Fibroblast of skin of abdomen (primary cell): ENCODE measurements around the gene COL6A1.

Source experiments
- DNase-seq: peaks from one replicate; pipeline ENCODE4 v3.0.0-alpha.2; 2013

Gene COL6A1

DNA sequence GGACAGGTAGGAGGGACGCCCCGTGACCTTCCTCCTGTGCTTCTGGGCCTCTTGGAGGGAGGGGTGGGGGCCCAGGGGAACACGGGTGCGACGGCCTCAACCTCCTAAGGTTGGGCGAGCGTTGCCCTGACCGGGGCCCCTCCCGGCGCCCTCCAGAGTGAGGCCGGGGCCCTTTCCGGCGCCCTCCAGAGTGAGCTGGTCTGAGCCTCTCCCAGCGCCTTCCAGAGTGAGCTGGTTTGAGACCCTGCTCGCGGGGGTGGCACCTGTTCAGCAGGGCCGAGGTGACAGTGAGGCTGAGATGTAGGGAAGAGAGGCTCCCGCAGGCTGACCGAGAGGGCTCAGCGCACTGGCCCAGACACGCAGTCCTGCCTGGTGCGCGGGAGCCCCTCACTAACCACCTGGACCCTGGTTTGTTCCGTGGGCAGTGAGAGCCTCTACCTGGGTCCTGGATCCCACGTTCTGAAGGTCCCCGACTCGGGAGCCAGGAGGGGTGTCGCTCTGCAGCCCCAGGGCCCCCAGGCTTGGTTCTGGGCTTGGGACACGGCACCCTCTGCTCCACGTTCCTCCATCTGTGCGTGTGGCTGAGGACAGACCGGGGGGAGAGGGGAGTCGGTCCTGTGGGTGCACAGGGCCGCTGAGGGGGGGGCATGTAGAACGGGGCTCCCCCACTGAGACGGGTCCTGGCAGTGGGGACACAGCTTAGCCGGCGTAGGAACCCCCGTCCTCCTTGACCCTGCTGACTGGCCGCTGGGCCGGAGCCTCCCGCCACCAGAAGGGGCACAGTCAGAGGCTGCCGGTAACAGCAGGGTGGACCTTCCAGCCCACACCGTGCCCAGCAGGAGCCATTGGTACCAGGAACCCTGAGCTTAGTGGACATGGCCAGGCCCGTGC is 1.4 kb downstream of the COL6A1 start:
- DNase-seq, result no peak

DNA sequence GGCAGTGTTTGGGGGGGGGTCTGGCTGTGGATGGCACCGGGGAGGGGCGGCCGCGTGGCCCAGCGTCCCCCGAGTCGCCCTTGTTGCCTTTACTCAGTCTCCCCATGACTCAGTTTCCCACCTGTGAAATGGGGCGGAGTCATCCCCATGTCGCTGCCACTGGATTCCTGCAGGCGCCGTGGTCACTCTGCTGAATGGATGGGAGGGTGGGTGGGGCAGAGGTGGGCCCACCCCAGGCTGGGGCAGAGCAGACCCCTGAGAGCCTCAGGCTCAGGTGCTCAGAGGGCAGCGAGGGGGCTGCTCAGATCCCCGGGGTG is 2.0 kb downstream of the COL6A1 start:
- DNase-seq, result no peak

DNA sequence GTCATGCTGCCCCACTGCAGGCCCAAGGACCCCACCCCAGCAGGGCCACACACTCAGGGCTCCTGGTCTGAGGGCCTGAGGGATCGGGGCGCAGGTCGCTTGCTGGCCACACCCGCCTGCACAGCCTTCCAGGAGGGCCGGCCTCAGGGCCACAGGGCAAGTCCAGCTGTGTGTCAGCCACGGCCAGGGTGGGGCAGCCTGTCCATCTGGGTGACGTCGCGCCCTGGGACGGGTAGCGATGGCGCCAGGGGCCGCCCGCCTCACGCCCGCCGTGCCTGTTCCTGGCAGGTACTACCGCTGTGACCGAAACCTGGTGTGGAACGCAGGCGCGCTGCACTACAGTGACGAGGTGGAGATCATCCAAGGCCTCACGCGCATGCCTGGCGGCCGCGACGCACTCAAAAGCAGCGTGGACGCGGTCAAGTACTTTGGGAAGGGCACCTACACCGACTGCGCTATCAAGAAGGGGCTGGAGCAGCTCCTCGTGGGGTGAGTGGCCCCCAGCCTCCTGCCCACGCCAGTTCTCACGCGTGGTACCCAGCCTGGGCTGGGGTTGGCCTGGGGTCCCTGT is 2.5 kb downstream of the COL6A1 start:
- DNase-seq, result no peak

DNA sequence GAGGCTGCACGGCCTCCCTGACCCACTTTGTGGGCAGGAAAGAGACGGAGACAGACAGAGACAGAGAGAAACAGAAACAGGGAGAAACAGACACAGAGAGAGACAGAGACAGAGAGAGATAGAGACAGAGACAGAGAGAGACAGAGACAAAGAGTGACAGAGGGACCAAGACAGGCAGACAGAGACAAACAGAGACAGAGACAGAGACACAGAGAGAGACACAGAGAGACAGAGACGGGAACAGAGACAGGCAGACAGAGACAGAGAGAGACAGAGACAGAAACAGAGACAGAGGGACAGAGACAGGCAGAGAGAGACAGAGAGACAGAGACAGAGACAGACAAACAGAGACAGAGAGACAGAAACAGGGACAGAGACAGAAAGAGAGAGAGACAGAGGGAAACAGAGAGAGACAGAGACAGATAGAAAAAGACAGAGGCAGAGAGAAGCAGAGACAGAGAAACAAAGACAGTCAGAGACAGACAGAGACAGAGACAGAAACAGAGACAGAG is 3.1 kb downstream of the COL6A1 start:
- DNase-seq, result no peak

DNA sequence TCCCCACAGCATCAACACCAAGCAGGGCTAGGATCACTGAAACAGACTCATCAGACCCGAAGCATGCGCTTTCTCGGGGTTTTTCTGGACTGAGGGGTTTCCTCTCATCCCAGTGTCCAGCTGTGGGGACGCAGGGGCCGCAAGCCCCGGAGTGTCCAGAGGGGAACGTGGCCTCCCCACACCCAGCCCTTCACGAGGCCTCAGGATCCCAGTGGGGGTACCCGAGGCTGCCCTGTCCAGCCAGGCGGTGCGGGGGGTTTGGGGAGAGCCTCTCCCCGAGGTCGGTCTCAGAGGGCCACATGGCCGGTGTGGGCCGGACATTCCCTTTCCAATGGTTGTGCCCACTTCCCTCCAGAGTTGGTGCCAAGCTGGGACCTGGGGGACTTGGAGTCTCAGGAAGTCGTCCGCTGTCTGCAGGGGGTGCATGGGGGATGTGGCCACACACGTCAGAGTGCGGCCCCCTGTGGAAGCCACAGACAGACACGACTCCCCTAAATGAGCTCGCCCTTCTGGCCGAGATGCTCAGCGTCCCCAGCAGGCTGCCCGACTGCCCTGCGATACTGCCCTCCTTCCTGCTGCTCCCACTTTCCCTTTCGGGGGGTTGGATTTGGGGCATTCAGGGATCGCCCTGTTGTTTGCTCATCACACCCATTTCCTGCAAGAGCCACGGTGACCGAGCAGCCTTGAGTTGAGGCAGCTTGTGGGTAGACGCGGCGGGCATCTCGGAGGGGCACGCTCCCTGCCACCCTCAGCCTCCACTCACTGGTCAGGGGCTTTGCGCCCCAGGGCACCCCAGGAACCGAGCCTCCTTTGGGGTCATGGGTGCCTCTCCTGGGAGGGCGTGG is 4.1 kb downstream of the COL6A1 start:
- no peak for DNase-seq

DNA sequence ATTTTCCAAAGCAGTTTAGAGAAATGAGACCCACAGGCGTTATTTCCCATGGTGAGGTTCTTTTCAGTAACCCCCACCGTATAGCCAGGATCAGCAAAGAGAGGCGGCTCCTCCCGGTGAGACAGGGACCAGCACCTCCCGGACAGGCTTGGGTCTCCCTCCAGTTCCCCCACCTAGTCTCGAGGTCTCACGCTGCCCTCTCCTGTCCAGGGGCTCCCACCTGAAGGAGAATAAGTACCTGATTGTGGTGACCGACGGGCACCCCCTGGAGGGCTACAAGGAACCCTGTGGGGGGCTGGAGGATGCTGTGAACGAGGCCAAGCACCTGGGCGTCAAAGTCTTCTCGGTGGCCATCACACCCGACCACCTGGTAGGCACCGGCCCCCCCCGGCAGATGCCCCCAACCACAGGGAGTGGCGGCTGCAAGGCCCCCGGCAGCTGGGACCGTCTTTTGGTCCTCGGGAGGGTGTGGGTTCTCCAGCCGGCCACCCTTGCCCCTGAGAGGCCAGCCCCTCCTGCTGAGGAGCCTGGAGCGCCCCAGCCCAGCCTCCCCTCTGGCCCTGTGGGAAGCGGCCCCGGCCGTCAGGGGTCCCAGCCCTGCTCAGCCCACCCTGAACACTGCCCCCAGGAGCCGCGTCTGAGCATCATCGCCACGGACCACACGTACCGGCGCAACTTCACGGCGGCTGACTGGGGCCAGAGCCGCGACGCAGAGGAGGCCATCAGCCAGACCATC is 4.9 kb downstream of the COL6A1 start:
- DNase-seq, result no peak

DNA sequence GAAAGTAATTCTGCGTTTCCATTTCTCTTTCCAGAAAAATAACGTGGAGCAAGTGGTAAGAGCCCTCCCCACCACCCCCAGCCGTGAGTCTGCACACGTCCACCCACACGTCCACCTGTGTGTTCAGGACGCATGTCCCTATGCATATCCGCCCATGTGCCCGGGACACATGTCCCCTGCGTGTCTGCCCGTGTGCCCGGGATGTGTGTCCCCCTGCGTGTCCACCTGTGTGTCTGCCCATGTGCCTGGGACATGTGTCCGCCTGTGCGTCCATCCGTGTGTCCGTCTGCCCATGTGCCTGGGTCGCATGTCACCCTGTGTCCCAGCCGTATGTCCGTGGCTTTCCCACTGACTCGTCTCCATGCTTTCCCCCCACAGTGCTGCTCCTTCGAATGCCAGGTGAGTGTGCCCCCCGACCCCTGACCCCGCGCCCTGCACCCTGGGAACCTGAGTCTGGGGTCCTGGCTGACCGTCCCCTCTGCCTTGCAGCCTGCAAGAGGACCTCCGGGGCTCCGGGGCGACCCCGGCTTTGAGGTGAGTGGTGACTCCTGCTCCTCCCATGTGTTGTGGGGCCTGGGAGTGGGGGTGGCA is 5.6 kb downstream of the COL6A1 start:
- no peak for DNase-seq

DNA sequence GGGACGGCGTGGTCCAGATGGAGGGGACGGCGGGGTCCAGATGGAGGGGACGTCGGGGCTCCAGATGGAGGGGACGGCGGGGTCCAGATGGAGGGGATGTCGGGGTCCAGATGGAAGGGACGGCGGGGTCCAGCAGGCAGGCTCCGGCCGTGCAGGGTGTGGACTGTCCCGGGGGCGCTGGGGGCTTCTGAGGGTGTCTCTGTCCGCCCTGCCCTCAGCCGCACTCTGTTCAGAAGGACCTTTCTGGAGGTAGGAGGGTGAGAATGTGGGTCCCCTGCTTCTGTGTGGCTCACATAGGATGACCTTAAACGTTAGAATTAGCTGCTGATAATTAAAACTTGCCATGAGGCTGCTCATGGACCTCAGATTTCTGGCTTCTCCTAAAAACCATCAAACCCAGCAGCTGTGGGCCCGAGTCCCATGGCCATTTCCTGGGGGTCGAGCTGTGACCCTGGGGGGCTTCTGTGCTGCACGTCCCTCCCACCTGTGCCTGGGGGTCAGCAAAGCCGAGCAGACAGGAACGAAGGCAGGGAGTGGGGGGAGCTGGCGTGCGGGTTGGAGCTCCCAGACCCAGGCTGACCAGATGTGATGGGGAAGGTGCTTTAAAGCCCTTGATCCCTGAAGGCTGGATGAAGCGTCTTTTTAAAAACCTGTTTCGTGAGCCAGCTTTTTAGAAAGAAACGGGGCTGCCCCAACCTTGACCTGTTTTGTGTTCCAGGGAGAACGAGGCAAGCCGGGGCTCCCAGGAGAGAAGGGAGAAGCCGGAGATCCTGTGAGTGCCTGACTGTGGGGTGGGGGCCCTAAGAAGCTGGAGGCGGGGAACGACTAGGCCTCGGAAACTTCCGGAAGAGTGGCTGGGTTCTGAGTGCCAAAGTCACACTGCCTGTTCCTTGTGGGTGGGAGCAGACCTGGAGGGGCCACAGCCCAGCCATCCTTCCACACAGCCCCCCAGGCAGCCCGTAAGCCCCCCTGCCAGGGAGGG is 7.1 kb downstream of the COL6A1 start:
- no peak for DNase-seq

DNA sequence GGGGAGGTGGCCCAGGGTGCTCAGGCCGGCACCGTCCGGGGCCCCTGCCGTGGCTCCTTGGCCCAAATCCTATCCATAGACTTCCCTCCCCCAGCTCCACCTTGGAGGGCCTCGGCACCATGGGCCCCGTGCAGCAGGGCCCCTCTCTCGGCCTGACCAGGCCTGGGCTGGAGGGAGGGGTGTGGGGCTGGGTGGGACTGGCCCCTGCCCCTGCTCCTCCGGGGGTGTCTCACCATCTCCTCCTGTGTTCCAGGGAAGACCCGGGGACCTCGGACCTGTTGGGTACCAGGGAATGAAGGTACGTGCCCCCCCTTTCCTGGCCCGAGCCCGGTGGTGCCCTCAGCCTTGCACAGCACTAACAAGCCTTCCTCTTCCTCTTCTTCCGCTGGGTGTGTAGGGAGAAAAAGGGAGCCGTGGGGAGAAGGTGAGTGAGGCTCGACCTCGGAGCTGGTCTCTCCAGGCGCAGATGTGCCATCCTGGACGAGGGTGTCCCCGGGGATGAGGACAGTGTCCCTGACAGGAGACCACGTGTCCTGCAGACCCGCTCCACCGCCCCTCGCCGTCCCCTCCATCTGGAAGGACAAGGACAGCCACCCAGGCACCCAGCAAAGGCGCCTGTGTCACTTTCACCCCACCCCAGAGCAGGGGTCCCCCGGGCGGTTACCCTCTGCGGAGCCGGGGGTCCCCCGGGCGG is 7.9 kb downstream of the COL6A1 start:
- no peak for DNase-seq

DNA sequence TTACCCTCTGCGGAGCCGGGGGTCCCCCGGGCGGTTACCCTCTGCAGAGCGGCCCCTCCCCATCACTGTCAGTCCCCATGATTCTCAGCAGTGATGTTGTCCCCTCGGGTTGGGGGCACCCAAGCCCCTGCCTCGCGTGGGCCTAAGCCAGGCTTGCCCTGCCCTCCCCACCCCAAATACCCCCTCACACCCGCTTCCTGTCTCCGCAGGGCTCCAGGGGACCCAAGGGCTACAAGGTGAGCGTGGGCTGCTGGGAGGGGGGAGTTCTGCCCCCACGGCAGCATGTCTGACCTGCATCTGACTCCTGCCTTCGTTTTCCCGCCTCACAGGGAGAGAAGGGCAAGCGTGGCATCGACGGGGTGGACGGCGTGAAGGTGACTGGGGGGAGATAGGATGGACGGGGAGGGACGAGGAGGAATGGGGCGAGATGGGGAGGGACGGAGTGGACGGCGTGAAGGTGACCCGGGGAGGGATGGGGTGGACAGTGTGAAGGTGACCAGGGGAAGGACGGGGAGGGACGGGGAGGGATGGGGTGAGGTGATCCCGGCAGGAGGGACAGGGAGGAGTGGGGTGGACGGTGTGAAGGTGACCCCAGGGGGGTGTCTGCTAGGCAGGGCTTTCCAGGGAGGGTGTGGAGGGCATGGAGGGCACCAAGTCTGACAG is 8.6 kb downstream of the COL6A1 start:
- DNase-seq, result no peak

DNA sequence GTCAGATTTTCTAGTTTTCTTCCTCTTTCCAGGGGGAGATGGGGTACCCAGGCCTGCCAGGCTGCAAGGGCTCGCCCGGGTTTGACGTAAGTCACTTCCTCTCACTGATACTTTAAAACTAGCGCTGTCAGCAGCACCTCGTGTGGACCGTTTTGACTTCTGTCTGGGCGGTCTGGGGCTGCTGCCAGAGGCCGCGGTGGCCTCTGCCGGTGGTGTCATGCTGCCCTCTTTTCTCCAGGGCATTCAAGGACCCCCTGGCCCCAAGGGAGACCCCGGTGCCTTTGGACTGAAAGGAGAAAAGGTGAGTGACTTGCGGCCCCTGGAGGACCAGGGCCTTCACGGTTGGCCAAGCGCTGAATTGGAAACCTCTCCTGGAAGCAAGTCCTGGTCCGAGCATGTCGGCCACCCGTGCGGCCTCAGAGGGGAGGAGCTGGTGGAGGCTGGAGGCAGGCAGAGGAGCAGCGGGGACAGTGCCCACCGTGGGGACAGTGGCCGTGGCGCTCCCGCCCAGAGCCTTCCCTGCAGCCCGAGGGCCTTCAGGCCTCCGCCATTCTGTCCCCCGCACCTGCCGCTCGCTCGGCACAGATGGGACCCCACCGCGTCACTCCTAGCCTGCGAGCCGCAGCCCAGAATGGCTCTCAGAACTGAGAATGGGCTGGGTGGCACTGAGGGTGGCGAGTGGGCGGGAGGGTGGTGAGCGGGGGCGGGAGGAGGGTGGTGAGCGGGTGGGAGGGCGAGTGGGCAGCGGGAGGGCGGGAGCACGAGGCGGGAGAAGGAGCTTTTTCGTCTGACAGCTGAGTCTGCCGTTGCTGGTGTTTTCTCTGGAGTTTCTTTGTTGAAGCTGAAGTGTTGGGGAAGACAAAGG is 9.4 kb downstream of the COL6A1 start:
- DNase-seq, result no peak

DNA sequence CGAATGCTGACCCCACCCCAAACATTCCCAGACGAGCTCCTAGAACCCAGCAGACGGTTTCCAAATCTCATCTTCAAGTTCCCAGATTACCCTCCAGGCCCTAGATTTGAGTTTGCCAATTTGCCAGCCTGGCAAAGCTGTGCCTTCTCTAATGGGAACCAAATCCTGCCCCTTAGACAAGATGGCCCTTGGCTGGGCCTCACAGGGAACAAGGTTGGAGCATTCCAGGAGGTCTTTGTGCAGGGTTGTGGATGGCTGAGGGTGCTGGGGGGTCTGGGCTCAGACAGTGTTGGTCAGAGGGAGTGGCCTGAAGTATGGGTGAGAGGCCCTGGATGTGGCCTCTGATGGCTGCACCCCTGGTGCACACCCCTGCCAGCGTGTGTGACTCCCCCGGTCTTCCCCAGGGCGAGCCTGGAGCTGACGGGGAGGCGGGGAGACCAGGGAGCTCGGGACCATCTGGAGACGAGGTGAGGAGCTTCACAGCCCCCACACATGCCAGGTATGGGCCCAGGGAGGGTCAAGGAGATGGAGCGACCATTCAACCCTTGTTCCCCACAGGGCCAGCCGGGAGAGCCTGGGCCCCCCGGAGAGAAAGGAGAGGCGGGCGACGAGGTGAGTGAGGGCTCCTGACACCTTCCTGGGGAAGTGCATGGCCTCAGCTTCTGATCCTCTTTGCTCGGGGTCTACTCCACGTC is 10.2 kb downstream of the COL6A1 start:
- no peak for DNase-seq

DNA sequence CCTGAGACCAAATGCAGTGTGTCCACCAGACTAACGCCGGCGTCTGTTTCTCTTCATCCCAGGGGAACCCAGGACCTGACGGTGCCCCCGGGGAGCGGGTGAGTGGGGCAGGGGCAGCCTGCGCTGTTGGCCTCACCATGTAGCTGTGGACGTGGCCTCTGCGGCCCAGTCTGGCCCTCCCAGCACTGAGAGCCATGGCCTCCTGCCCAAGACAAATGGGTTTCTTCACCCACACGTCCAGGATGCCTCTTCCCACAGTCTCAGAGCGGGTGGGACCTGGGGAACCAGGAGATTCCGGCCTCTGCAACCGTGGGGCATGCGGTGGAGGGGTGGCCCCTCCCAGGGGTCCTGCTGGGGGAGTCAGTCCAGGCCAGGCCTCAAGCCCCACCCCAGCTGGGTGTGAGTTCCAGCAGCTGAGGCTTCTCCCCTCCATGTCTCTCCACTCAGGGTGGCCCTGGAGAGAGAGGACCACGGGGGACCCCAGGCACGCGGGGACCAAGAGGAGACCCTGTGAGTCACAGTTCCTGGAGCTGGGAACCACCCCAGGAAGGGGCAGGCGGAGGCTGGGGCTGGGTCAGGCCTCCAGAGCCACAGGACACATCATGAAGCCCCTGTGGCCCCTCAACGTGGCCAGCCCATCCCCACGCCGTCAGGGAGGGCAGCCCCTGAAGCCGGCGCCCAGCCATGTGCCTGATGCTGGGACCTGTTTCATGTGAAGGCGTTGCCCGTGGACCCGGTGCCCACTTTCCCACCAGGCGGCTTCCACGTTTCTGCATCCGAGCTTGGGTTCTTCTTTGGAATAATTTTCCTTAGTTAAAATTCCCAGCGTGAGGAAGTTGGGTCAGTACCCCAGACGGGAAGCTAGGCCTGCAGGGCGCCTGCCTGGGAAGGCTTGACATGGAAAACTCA is 11.0 kb downstream of the COL6A1 start:
- no peak for DNase-seq

DNA sequence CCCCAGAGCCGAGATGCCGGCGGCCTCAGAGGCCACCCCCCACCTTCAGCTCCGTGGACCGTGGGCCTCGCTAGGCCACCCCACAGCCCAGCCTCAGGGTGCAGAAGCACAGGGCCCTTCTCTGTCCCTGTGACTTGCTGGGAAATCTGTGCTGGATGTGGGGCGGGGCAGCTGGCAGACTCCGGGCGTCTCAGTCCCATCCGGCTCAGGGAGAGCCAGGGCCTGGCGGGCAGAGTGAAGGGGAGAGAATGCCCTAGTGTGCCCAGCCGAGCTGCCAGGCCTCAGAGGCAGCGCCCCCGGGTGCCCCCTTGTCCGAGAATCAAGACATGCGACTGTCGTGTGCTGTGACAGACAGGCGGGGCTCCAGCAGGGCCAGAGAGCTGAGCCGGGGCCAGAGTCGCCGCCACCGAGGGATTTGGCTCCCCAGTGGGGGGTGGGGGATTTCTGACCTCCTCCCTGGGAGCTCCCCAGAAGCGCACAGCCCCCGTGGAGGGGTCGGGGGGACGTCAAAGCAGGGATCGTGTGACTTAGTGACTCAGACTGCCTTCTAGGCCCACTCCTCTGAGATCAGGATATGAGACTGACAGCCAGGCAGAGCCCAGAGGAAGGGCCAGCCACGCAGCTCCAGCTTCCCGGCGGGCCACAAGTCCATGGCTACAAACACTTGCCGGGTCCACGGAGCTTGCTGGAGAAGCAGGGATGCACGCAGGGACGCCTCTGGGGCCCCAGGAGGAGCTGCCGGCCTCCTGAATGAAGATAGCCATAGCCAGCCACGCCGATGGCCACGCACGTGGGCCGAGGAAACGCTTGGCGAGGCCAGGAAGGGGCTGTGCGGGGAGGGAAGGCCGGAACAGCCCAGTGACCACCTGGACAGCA is 11.9 kb downstream of the COL6A1 start:
- DNase-seq, result no peak

DNA sequence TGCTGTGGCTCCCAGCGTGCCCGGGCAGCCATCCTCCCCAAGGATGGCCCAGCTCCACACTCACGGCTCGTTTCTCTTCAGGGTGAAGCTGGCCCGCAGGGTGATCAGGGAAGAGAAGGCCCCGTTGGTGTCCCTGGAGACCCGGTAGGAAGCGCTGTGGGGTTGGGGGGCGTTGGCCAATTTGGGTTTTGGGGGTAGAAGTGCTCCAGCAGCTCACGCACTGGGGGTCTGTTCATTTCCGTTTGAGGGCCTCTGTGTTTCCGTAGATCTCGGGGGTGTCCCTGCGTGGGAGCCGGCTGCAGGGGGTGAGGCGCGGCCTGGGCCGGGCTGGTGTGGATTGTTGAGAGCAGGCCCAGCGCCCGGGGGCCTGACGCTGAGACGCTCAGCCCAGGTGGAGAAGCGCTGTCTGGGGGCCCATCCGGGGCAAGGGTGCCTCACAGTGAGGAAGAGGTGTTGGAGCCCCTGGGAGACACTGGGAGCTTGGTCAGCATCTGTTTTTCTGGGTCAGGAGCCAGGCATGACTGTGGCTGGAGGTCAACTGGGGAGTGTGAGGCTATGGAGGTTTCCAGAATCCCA is 12.6 kb downstream of the COL6A1 start:
- DNase-seq, result no peak
